Activated T-cell treated with anti-CD3 and anti-CD28 coated beads, Interleukin-2, amount 50 U/mL, for 4 hours (primary cell): ENCODE measurements around the gene EDN2. TPM values are rescaled to one million over a fixed set of nuclear protein-coding genes. Genes with fewer than 3 reads are reported as not detected.

Experiments
- ATAC-seq, 2 donors: fragments of 200-7000 bp; cut with Tn5 transposase; one replicate each; pipeline ENCODE4 v1.10.0; 2021
- DNase-seq: peaks from one replicate; pipeline ENCODE4 v3.0.0-alpha.2; 2020
- H3K27me3 Mint-ChIP-seq: one replicate; pipeline ENCODE4 v1.8.0; 2021; ENCODE audit warnings: low read depth, mixed read lengths
- H3K36me3 Mint-ChIP-seq: one replicate; pipeline ENCODE4 v1.8.0; 2022; ENCODE audit warnings: mixed read lengths; ENCODE audit not compliant: insufficient read depth
- H3K4me1 Mint-ChIP-seq: one replicate; pipeline ENCODE4 v1.8.0; 2021; ENCODE audit warnings: low read depth, mixed read lengths
- H3K4me3 Mint-ChIP-seq: one replicate; pipeline ENCODE4 v1.8.0; 2021; ENCODE audit warnings: mild to moderate bottlenecking, moderate library complexity, mixed read lengths
- H3K9me3 Mint-ChIP-seq: one replicate; pipeline ENCODE4 v1.8.0; 2021; ENCODE audit warnings: mixed read lengths
- total RNA-seq, 3 donors: library from RNA; stranded (reverse); gene quantifications; one replicate each; pipeline ENCODE4 v1.2.1, GENCODE V29; 2021

EDN2 gene
- total RNA-seq, 3 donors from 2014 or later, result not detected

DNA sequence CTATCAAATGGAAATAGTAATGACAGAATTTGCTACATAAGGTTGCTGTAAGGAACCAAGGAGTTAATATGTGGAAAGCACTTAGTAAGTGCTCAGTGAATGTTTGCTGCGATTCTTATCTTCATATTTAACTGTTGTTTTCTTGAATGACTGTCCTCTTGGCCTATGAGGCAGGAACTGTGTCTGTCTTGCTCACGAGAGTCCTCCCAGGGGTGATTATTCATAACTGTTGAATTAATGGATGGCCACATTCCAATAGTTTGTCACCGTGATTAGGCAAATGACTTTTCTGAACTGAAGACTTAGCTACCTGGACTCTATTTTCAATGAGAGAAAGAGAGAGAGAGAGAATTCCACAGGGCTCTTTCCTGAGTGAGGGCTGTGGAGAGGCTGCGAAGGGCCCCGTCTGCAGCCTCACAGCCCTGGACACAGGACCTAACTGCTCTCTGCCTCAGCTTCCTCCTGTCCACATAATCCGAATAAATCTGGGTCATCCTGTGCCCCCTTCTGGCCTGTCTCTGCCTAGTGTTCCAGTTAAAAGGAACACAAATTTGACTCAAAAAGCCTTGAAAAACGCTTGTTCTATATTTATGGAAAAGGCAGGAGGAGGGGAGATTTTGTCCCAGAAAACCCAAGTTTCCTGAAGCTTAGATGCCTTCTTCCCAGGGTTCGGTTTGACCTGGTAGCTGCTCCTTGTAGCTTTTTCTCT lies 8.5 kb downstream of the EDN2 start:
- Mint-ChIP-seq H3K27me3 (no peaks in the 10 kb centered on the region), H3K36me3 (no peaks in the 10 kb centered on the region), H3K4me3 (no peak overlapping the region), H3K4me1 (no peaks in the 10 kb centered on the region), H3K9me3 (no peaks in the 10 kb centered on the region)
- ATAC-seq (no peak), DNase-seq (no peak)

DNA sequence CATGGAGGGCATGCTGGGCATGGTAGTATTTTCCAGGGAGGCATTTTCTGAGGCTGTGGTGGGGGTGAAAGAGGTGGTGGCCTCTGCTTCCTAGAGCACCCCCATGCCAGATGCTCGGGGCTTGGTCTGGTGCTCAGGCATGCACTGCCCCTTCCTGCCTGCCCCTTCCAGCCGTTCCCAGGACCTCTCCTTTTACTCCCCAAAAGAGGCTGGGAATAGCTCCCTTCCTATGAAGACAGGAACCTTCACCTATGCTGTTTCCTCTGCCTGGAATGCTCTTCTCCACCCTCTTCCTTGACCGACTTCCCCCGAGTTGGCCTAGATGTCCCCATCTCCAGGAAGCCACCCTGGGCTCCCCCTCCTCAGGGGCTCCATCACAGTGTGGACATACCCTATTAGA lies 9.1 kb downstream of the EDN2 start:
- DNase-seq (no peak), ATAC-seq (no peak)
- Mint-ChIP-seq H3K27me3 (no peaks in the 10 kb centered on the region), H3K4me1 (no peaks in the 10 kb centered on the region), H3K4me3 (no peak overlapping the region), H3K9me3 (no peaks in the 10 kb centered on the region), H3K36me3 (no peaks in the 10 kb centered on the region)

DNA sequence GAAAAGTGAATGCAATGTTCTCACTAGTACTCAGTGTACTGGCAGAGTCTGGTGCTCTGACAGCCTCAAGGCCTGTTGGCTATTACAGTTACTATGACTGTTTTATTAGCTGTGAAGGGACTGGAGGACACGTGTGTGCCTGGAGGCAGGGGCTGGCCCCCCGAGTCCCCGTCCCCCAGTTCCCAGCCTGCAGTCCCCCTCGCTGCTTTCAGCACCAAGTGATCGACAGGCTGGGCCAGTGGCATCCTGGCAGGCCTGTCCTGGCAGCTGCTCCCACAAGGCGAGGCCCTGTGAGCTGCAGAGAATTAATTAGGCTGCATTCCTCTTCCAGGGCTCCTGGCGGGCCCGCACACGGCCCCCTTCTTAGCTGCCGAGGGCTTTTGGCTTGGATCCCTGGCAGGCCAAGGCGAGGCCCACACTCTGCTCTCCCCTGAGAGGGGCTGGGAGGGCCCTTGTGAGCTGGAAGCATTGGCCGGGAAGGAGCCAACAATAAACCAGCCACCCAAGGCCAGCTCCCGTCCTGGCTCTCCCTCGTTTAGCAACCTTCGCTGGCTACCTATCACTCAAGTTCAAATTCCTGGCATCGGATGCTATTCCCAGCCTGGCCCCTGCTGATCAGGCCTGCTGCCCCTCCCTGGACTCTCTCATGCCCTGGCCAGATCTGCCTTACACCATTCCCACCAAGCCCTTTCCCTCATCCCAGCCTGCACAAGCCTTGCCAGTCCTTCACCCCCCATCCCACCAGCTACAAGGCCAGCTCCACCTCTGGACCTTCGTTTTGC lies 9.8 kb downstream of the EDN2 start:
- no peak for DNase-seq

DNA sequence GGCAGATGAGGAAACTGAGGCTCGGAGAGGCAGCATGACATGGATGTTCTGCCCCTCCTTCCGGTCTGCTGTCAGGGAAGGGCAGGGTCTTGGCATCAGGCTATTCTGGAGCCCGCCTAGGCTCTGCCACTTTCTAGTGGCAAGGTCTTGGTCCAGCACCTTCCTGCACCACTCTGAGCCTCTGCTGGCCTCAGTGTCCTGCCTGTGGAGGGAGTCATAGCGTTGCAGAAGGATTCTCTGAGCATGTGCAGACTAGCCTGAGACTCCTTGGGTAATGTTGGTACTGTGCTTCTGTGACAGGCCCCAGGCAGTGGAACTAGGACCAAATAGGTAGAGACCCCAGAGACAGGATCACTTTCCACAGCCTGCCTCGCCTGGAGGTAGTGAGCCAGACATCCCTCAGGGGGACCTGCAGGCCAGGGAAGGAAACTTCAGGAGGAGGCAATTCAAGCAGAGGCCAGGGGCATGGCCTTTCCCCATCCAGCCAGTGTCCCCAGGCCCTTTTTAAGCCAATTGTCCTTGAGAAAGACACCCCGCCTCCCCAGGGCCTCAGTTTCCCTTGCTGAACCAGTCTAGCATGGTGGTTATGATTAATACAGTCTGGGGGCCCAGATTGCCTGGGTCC lies 10.6 kb downstream of the EDN2 start:
- Mint-ChIP-seq H3K4me1 (no peaks in the 10 kb centered on the region), H3K4me3 (no peak overlapping the region), H3K36me3 (no peaks in the 10 kb centered on the region), H3K9me3 (no peaks in the 10 kb centered on the region), H3K27me3 (peaks cover 1% of the 10 kb centered on the region)
- no peak for ATAC-seq
- no peak for DNase-seq

More for the DNA sequence above, 9.8 kb downstream of the EDN2 start:
- Mint-ChIP-seq H3K36me3 (no peaks in the 10 kb centered on the region), H3K9me3 (no peaks in the 10 kb centered on the region), H3K27me3 (no peaks in the 10 kb centered on the region), H3K4me1 (no peaks in the 10 kb centered on the region), H3K4me3 (no peak overlapping the region)
- ATAC-seq, result no peak

DNA sequence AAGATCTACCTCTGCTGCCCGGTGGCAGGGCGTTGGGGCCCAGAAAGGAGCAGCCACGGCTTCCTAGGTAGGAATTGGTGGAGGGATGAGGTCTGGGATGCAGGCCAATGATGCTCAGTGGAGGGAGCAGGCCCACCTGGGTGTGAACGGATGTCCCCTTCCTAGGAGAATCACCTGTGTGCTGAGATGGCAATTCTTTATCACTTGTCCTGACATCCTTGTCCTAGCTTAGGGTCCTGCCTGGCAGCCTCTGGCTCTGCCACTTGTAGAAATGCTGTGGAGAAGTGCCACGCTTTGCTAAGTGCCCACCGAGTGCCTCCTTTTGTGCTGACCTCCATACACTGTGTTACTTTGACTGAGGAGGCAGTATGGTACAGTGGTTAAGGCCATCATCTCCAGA lies 12.8 kb downstream of the EDN2 start:
- no peaks in the 10 kb centered on the region for H3K4me1 Mint-ChIP-seq
- peaks cover 4% of the 10 kb centered on the region for H3K27me3 Mint-ChIP-seq
- H3K9me3 Mint-ChIP-seq, result no peaks in the 10 kb centered on the region
- H3K4me3 Mint-ChIP-seq, result no peak overlapping the region
- no peaks in the 10 kb centered on the region for H3K36me3 Mint-ChIP-seq
- DNase-seq (no peak), ATAC-seq (no peak)

DNA sequence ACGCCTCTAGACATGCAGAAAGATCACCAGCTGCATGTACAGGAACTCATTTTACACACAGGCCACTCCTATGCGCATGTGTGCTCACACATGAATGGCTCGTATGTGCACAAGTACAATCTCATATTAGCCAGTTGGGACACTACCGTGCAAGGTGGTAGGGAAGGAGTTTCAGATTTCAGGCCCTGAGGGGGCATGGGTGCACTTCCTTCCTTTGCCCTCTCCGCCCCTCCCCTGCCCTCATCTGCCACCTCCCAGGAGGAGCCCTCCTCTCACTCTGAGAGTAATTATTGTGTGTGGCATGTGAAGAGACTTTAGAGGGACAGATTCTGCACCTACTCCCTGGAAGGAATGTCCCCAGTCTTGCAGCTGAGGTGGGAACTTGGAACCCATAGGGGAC lies 14.8 kb downstream of the EDN2 start:
- H3K36me3 Mint-ChIP-seq, result no peaks in the 10 kb centered on the region
- DNase-seq (no peak), ATAC-seq (no peak)
- no peaks in the 10 kb centered on the region for H3K4me1 Mint-ChIP-seq
- H3K4me3 Mint-ChIP-seq, result no peak overlapping the region
- H3K27me3 Mint-ChIP-seq, result peaks cover 4% of the 10 kb centered on the region
- no peaks in the 10 kb centered on the region for H3K9me3 Mint-ChIP-seq

DNA sequence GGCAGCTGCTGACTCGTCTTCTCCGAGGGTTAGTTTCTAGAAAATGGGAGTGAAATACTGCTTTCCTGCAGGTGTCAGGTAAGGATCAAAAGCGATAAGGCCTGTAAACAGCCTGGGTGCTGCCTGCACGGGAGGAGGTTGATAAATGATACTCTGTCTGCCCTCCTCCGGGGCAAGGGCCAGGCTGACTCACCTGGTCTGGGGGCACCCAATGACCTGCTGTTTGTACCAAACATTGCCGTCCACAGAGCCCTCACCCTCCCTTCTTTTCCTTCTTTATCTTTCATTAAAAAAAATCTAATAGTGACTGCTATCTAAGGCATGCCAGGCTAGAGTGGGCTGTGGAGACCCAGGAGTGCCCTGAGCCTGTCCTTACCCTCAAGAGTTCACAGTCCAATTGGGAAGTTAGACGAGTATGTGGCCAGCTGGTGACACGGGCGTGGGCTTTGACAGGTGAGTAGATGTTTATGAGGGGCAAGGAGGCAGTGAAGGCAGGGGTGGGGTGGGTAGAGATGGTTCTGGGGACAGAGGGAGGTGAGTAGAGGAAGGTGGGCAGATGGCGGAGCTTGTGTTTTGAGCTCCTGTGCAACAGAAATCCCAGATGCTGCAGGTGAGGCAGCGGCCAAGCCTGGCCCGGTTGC lies 16.2 kb downstream of the EDN2 start:
- H3K4me3 Mint-ChIP-seq, result no peak overlapping the region
- H3K27me3 Mint-ChIP-seq, result peaks cover 4% of the 10 kb centered on the region
- ATAC-seq, result no peak
- no peaks in the 10 kb centered on the region for H3K36me3 Mint-ChIP-seq
- no peaks in the 10 kb centered on the region for H3K4me1 Mint-ChIP-seq
- DNase-seq, result no peak
- H3K9me3 Mint-ChIP-seq, result no peaks in the 10 kb centered on the region

DNA sequence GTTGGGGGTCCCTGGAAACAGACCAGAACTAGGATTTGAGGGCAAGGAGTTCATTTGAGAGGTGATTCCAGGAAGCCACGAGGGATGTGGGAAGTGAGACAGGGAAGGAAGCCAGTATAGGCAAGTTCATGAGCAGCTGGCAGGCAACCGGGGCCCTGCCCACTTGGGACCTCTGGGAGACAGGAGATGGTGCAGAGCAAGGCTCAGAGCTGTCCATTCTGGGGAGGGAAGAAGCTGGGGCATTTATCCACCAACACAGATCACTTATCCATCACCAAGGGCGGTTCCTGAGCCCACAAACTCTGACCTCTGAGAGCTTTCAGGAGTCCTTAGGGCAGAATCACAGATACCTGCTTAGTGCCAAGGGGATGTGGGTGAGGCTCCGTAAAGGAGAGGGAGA lies 16.8 kb downstream of the EDN2 start:
- Mint-ChIP-seq H3K4me3 (no peak overlapping the region), H3K36me3 (no peaks in the 10 kb centered on the region), H3K27me3 (peaks cover 4% of the 10 kb centered on the region), H3K9me3 (no peaks in the 10 kb centered on the region), H3K4me1 (no peaks in the 10 kb centered on the region)
- no peak for ATAC-seq
- no peak for DNase-seq

DNA sequence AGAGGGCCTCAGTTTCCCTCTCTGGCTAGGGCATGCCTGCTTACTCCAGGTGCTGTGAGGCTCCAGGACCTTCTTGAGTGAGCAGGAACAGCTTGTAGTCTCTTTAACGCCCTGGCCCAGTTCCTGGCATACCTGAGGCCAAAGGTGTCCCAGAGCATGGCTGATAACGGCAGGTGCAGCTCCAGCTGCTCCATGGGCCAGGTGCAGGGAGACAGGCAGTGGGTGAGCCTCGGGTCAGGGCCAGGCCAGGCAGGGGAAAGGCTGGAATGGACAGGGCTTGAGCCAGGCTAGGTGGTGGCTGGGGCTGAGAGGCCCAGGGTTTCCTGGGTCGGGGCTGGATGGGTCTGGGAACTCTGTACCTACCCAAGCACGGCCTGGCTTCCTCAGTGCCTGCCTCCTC lies 18.3 kb downstream of the EDN2 start:
- Mint-ChIP-seq H3K9me3 (no peaks in the 10 kb centered on the region), H3K36me3 (no peaks in the 10 kb centered on the region), H3K27me3 (peaks cover 4% of the 10 kb centered on the region), H3K4me1 (no peaks in the 10 kb centered on the region), H3K4me3 (no peak overlapping the region)
- no peak for DNase-seq
- ATAC-seq, result no peak

DNA sequence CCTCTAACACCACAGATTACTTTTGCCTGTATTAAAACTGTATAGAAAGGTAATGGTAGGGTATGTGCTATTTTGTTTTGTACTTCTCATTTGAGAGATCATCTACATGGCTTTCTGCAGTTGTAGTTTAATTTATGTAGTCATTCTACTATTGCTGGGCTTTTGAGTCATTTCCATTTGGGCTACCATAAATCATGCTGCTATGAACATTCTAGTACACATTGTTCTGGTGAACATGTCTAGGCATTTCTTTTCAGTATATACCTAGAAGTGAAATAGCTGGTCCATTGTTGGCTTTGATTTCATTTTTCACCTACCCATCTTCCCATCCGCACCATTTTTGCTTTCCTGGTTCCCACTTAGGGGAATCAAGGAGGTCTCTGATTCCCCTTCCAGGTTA lies 18.7 kb downstream of the EDN2 start:
- no peaks in the 10 kb centered on the region for H3K4me1 Mint-ChIP-seq
- no peaks in the 10 kb centered on the region for H3K9me3 Mint-ChIP-seq
- DNase-seq (no peak), ATAC-seq (no peak)
- H3K36me3 Mint-ChIP-seq, result no peaks in the 10 kb centered on the region
- H3K27me3 Mint-ChIP-seq, result peaks cover 4% of the 10 kb centered on the region
- no peak overlapping the region for H3K4me3 Mint-ChIP-seq

DNA sequence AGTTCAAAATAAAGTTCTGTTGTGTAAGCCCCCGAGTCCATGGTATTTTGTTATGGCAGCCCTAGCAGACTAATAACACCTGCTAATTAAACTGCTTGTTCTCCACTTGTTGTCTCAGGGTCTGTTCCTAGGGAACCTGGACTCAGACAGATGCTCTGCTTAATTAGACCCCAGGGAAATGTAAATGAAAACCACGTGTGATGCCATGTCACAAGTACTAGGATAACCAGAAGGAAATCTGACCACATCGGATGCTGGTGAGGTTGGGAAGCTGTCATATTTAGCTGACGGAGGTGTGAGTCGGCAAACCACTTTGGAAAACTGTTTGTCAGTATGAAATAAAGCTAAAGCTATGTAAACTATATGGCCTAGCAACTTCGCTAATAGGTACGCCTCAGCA lies 19.6 kb downstream of the EDN2 start:
- ATAC-seq, result no peak
- H3K4me3 Mint-ChIP-seq, result no peak overlapping the region
- no peak for DNase-seq
- H3K4me1 Mint-ChIP-seq, result no peaks in the 10 kb centered on the region
- no peaks in the 10 kb centered on the region for H3K9me3 Mint-ChIP-seq
- H3K27me3 Mint-ChIP-seq, result peaks cover 4% of the 10 kb centered on the region
- no peaks in the 10 kb centered on the region for H3K36me3 Mint-ChIP-seq

DNA sequence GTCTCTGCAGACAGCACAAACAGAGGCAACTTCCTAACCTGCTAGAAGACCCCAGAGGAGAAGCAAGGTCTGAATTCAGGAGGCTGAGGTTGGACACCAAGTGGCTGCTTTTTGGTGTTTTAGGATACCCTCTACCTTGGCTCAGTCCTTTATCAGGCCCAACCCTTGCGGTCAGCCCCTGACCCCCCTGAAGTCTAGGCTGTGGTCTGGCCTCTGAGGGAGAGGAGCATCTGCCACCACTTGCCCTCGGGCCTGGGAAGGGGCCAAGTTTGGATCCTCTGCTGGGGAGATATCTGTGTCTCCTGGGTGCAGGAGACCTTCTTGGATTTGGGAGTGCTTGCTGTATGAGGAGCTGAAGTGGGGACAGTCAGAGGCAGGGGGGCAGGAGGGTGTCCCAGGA lies 21.0 kb downstream of the EDN2 start:
- no peaks in the 10 kb centered on the region for H3K9me3 Mint-ChIP-seq
- no peak overlapping the region for H3K4me3 Mint-ChIP-seq
- ATAC-seq, result peak in 1 of 2 donors; percentile 18
- no peak for DNase-seq
- no peaks in the 10 kb centered on the region for H3K36me3 Mint-ChIP-seq
- H3K4me1 Mint-ChIP-seq, result no peaks in the 10 kb centered on the region
- peaks cover 2% of the 10 kb centered on the region for H3K27me3 Mint-ChIP-seq

DNA sequence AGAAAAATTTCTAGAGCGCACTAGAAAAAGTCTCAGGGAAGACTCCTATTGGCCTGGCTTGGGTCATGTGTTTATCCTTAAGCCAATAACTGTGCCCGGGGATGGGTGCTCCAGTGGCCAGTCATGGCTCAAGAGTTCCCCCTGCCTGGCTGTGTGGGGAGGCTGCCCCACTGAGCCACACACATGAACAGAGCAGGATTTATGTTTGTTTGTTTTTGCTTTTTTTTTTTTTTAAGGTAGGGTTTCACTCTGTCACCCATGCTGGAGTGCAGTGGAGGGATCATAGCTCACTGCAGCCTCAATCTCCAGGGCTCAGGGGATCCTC lies 21.8 kb downstream of the EDN2 start:
- Mint-ChIP-seq H3K4me3 (no peak overlapping the region), H3K9me3 (no peaks in the 10 kb centered on the region), H3K36me3 (no peaks in the 10 kb centered on the region), H3K27me3 (no peaks in the 10 kb centered on the region), H3K4me1 (no peaks in the 10 kb centered on the region)
- DNase-seq (no peak), ATAC-seq (no peak)

DNA sequence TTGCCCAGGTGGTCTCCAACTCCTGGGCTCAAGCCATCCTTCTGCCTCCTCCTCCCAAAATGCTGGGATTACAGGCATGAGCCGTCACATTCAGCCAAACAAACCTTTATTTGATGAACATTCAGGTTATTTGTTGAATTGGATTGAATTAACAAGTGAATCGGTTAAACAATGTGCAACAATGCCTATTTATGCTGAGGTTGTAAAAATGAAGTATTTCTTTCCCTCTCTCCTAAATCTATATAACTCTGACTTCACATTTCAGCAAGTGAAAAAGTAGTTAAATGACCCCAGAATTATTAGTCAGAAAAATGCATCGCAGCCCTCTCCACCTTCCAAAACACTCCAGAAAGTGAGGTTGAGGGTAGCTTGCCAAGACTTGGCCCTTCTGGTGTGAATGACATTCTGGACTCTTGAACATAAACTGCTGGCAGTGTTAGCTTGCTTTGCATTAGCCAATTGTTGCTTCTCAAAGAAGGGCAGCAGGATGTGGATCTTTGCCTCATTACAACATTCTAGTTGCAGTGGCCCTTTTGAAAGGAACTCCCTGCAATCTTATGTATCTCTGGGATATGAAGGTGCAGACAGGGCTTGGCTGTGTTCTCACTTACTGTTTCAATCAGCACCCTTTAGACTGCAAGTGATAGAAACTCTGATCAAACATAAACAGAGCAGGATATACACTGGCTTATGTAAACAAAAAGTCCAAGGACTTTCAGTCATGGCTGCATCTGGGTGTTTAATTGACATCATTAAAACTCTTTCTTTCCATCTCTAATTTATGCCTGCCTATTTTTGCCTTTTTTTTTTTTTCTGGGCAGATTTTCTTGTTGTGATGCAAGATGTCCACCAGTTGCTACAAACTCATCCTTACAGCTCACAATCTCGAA lies 22.4 kb downstream of the EDN2 start:
- no peak for ATAC-seq
- H3K36me3 Mint-ChIP-seq, result no peaks in the 10 kb centered on the region
- no peak overlapping the region for H3K4me3 Mint-ChIP-seq
- no peaks in the 10 kb centered on the region for H3K9me3 Mint-ChIP-seq
- no peaks in the 10 kb centered on the region for H3K4me1 Mint-ChIP-seq
- H3K27me3 Mint-ChIP-seq, result no peaks in the 10 kb centered on the region
- no peak for DNase-seq
